HS-27A (cell line): ENCODE data around the gene PSMF1.

Source experiments
- DNase-seq: peaks from one replicate; pipeline ENCODE4 v3.0.0-alpha.2; 2012; ENCODE audit warnings: low read depth, missing footprints

Gene PSMF1

GRCh38 chr20:1118336-1119127 is at the start of gene PSMF1:
Gene PSMF1 (plus strand): TSS chr20:1118602. CDS start chr20:1118774, 172 bp downstream.
- peak; percentile 81 for DNase-seq

GRCh38 chr20:1072258-1072657 is 46.1 kb upstream of the PSMF1 start:
- DNase-seq = no peak

GRCh38 chr20:1075616-1076015 is 42.8 kb upstream of the PSMF1 start:
- DNase-seq = no peak

GRCh38 chr20:1081891-1082290 is 36.5 kb upstream of the PSMF1 start:
- DNase-seq = no peak

- DNase-seq = no peak
Observed at GRCh38 chr20:1083431-1084080, 34.8 kb upstream of the PSMF1 start.

- DNase-seq = no peak
Observed at GRCh38 chr20:1085492-1086276, 32.7 kb upstream of the PSMF1 start.

GRCh38 chr20:1086277-1087213 is 31.9 kb upstream of the PSMF1 start:
- DNase-seq = no peak

GRCh38 chr20:1087311-1087905 is 31.0 kb upstream of the PSMF1 start:
- DNase-seq = no peak

- no peak for DNase-seq
Observed at GRCh38 chr20:1094751-1095150, 23.7 kb upstream of the PSMF1 start.

GRCh38 chr20:1101533-1101932 is 16.9 kb upstream of the PSMF1 start:
- no peak for DNase-seq

GRCh38 chr20:1102016-1102415 is 16.4 kb upstream of the PSMF1 start:
- DNase-seq = no peak

- no peak for DNase-seq
Observed at GRCh38 chr20:1103751-1104150, 14.7 kb upstream of the PSMF1 start.

- no peak for DNase-seq
Observed at GRCh38 chr20:1105599-1106194, 12.7 kb upstream of the PSMF1 start.

GRCh38 chr20:1107176-1107575 is 11.2 kb upstream of the PSMF1 start:
- no peak for DNase-seq

- DNase-seq = no peak
Observed at GRCh38 chr20:1108437-1108920, 9.9 kb upstream of the PSMF1 start.

GRCh38 chr20:1112908-1113307 is 5.5 kb upstream of the PSMF1 start:
- DNase-seq = no peak

GRCh38 chr20:1118004-1118335 is 432 bp upstream of the PSMF1 start:
- DNase-seq = no peak

GRCh38 chr20:1119128-1119505 is 715 bp downstream of the PSMF1 start:
- no peak for DNase-seq

GRCh38 chr20:1119524-1119923 is 1.1 kb downstream of the PSMF1 start:
- no peak for DNase-seq

GRCh38 chr20:1121429-1121828 is 3.0 kb downstream of the PSMF1 start:
- no peak for DNase-seq
